GM18951 (cell line): ENCODE measurements around the gene FAM240A.
"Not testable (repeated sequence)": the region's sequence is repeated elsewhere in the genome, so short reads cannot be mapped to it uniquely, and the experiment has no call there.

Experiments
- POLR2A ChIP-seq: IDR thresholded peaks from 4 replicates; pipeline ENCODE4 v1.6.1; 2011; ENCODE audit warnings: mild to moderate bottlenecking; ENCODE audit not compliant: insufficient read length, insufficient read depth; ENCODE audit errors: extremely low read depth
- in situ Hi-C: fragments of 300-500 bp; cut with MboI; formaldehyde crosslinking; loops from one replicate; pipeline ENCODE4 v1.12.0; 2022; ENCODE audit warnings: low sequenced_read_pairs, mixed read lengths, inconsistent platforms; ENCODE audit not compliant: unreplicated experiment

The FAM240A gene

GRCh38 chr3:46612324-46612723 is at the start of gene FAM240A:
Gene FAM240A (plus strand): TSS chr3:46612525. CDS start chr3:46612684, 159 bp downstream.
- in situ Hi-C loops = no loop called here
- no peak for TF ChIP-seq POLR2A

GRCh38 chr3:46564190-46565021 is 47.9 kb upstream of the FAM240A start:
- in situ Hi-C loops = no loop called here
- no peak for TF ChIP-seq POLR2A

GRCh38 chr3:46565077-46565476 is 47.2 kb upstream of the FAM240A start:
- in situ Hi-C loops = no loop called here
- no peak for TF ChIP-seq POLR2A

- no peak for TF ChIP-seq POLR2A
- in situ Hi-C loops = no loop called here
Measured at GRCh38 chr3:46565607-46566039, 46.7 kb upstream of the FAM240A start.

GRCh38 chr3:46566040-46566641 is 46.2 kb upstream of the FAM240A start, which contains the start of gene LRRC2:
Gene LRRC2 (minus strand): TSS chr3:46566302. CDS start chr3:46551591, 14,711 bp downstream.
- in situ Hi-C loops = no loop called here

GRCh38 chr3:46571684-46572083 is 40.6 kb upstream of the FAM240A start:
- in situ Hi-C loops = no loop called here
- TF ChIP-seq POLR2A = no peak

More at GRCh38 chr3:46566040-46566641, 46.2 kb upstream of the FAM240A start, which contains the start of gene LRRC2:
- no peak for TF ChIP-seq POLR2A

- in situ Hi-C loops = no loop called here
- TF ChIP-seq POLR2A = no peak
Measured at GRCh38 chr3:46573701-46574100, 38.6 kb upstream of the FAM240A start.

- TF ChIP-seq POLR2A = no peak
- in situ Hi-C loops = no loop called here
Measured at GRCh38 chr3:46574243-46574646, 38.1 kb upstream of the FAM240A start.

- in situ Hi-C loops = no loop called here
- TF ChIP-seq POLR2A = no peak
Measured at GRCh38 chr3:46574881-46575576, 37.3 kb upstream of the FAM240A start.

GRCh38 chr3:46575577-46576222 is 36.6 kb upstream of the FAM240A start:
- in situ Hi-C loops = no loop called here
- TF ChIP-seq POLR2A = no peak

- in situ Hi-C loops = no loop called here
- TF ChIP-seq POLR2A = no peak
Measured at GRCh38 chr3:46576386-46576785, 35.9 kb upstream of the FAM240A start.

GRCh38 chr3:46576879-46577278 is 35.4 kb upstream of the FAM240A start:
- no peak for TF ChIP-seq POLR2A
- in situ Hi-C loops = no loop called here

GRCh38 chr3:46577580-46578249 is 34.6 kb upstream of the FAM240A start:
- in situ Hi-C loops = not testable (repeated sequence)
